Bronchial epithelial cell (primary cell): Measurements from ENCODE around the gene EXOSC5. TPM values are rescaled to one million over a fixed set of nuclear protein-coding genes. Genes with fewer than 3 reads are reported as not detected.

Experiments used
- DNase-seq: peaks from one replicate; pipeline ENCODE4 v3.0.0-alpha.2; 2010; ENCODE audit warnings: low read depth
- FAIRE-seq: peaks from 2 replicates; lab custom pipeline; 2011; peaks lifted over from hg19 to GRCh38; lab: Jason Lieb, UNC
- H3K27me3 ChIP-seq: 2 replicates; pipeline ENCODE4 v1.5.1; 2011; ENCODE audit warnings: low read length; ENCODE audit not compliant: control insufficient read depth, insufficient read depth
- H3K36me3 ChIP-seq: 2 replicates; pipeline ENCODE4 v1.5.1; 2011; ENCODE audit warnings: low read length; ENCODE audit not compliant: control insufficient read depth, insufficient read depth
- H3K4me3 ChIP-seq: 2 replicates; pipeline ENCODE4 v1.5.1; 2011; ENCODE audit warnings: mild to moderate bottlenecking, low read depth, low read length, control low read depth
- total RNA-seq: library from RNA; depleted of rRNA; stranded (reverse); fragments of >200 nt; gene quantifications from 2 replicates; pipeline ENCODE4 v1.2.1, GENCODE V29; 2014
- TF ChIP-seq, protein P1 (sequence below): IDR thresholded peaks from 2 replicates; pipeline ENCODE4 v1.5.1; 2011; ENCODE audit warnings: mild to moderate bottlenecking, moderate library complexity, low read length, control low read depth, inconsistent platforms; ENCODE audit not compliant: insufficient read depth, severe bottlenecking

The EXOSC5 gene
- total RNA-seq, 1 donor from 2014 or later: 58.4 TPM

GRCh38 chr19:41414461-41414860 lies 17.3 kb upstream of the EXOSC5 start:
- DNase-seq (no peak), FAIRE-seq (no peak)
- Histone ChIP-seq H3K4me3 (no peak overlapping the region), H3K27me3 (no peaks in the 10 kb centered on the region), H3K36me3 (peaks cover 26% of the 10 kb centered on the region)
- TF ChIP-seq, protein P1, sequence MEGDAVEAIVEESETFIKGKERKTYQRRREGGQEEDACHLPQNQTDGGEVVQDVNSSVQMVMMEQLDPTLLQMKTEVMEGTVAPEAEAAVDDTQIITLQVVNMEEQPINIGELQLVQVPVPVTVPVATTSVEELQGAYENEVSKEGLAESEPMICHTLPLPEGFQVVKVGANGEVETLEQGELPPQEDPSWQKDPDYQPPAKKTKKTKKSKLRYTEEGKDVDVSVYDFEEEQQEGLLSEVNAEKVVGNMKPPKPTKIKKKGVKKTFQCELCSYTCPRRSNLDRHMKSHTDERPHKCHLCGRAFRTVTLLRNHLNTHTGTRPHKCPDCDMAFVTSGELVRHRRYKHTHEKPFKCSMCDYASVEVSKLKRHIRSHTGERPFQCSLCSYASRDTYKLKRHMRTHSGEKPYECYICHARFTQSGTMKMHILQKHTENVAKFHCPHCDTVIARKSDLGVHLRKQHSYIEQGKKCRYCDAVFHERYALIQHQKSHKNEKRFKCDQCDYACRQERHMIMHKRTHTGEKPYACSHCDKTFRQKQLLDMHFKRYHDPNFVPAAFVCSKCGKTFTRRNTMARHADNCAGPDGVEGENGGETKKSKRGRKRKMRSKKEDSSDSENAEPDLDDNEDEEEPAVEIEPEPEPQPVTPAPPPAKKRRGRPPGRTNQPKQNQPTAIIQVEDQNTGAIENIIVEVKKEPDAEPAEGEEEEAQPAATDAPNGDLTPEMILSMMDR: no peak

DNA sequence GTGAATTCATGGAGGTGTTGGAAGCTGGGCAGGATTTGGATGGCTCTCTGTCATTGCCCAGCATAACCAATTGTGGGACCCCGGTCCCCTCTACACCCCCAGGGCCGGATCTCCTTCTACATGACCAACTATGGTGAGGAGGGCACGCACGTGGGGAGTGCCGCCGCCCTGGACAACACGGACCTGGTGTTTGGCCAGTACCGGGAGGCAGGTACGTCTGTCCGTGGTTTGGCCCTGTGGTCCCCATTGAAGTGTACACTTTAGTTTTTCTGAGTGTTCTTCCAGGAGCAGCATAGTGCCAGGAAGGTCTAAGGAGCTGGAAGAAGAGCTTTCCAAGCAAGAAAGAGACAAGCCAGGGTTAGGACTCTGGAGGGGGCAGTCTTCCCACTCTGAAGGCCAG lies 16.8 kb upstream of the EXOSC5 start:
- H3K36me3 ChIP-seq: peaks cover 24% of the 10 kb centered on the region
- DNase-seq (no peak), FAIRE-seq (peak; percentile 36)
- no peak overlapping the region for H3K4me3 ChIP-seq
- TF ChIP-seq, protein P1: no peak
- H3K27me3 ChIP-seq: no peaks in the 10 kb centered on the region

DNA sequence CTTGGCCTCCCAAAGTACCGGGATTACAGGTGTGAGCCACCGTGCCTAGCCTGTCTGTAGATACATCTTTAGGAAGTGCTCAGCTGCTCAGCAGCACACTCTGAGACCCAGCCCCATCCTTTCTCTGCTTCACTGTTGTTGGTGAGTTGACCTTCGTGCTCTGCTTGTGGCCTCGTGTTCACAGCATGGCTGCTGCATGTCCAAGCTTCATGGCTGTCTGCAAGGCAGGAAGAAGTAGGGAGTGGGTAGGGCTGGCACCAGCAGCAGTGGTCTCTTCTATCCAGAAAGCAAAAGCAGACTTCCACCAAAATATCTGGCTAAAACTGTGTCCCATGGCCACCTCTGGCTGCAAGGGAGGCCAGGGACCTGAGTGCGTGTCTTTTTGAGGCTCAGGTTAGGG lies 15.8 kb upstream of the EXOSC5 start:
- FAIRE-seq (no peak), DNase-seq (no peak)
- Histone ChIP-seq H3K4me3 (no peak overlapping the region), H3K27me3 (no peaks in the 10 kb centered on the region), H3K36me3 (peaks cover 23% of the 10 kb centered on the region)
- TF ChIP-seq, protein P1: no peak

DNA sequence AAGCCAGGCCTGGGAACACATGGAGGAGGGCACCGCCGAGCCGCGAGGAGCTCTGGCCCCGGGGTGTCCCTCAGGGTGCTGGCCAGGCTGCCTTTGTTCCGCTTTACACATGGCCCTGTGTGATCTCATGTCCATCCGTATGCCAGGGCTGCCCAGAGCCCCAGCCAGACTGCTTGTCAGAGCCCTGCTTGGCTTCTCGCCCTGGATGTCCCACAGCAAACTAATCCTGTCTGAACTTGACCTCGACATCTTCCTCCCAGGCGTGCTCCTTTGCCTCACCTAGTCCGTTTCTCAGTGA lies 14.8 kb upstream of the EXOSC5 start:
- H3K36me3 ChIP-seq: peaks cover 21% of the 10 kb centered on the region
- H3K27me3 ChIP-seq: no peaks in the 10 kb centered on the region
- FAIRE-seq (no peak), DNase-seq (peak; percentile 43)
- TF ChIP-seq, protein P1: no peak
- H3K4me3 ChIP-seq: no peak overlapping the region

GRCh38 chr19:41411100-41411967 lies 14.2 kb upstream of the EXOSC5 start:
- peaks cover 19% of the 10 kb centered on the region for H3K36me3 ChIP-seq
- FAIRE-seq (no peak), DNase-seq (no peak)
- no peak overlapping the region for H3K4me3 ChIP-seq
- TF ChIP-seq, protein P1: no peak
- H3K27me3 ChIP-seq: no peaks in the 10 kb centered on the region
